GM19328 (cell line): ENCODE results near the gene NPLOC4.

Experiments
- ATAC-seq: cut with Tn5 transposase; IDR thresholded peaks from one replicate; pipeline ENCODE4 v1.9.1; 2021; ENCODE audit warnings: mild to moderate bottlenecking, moderate library complexity; ENCODE audit not compliant: unreplicated experiment

The NPLOC4 gene

DNA sequence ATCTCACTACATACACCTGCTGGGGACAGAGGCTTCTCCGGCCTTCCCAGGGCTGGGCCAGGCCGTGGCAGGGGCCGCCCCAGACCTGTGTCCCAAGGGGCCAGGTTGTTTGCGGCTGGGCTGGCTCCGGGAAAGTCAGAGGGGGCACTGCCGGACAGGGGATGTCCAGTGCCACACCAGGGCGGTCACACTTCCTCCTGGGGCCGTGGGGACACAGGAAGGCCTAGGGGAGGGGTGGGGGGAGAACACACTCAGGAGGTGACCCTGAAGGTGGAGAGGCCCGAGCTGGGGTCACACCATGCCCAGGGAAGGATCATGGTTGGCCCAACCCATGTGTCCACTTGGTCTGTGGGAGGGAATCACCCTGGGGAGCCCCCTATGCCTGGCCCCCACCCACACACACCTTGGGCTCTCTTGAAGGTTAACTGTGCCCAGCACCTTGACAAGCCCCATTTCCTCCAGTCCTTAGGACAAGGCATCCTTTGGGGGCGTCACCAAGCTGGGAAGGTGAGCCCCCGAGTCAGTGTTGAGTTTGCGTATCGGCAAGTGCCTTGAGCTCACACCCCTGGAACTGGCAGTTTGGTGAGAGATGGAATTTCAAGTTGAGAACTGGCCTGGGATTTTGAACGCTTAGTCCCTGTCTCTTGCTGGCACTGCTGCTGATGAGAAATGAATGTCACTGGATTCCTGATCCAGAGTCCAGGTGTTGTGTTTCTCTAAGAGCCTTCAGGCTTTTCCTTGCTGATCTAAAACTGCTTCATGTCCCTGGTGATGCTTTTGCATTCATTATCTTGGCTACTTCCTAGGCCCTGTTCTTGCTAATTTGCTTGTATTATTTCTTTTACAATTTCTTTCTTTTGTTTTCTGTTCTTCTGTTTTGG lies 116.7 kb downstream of the NPLOC4 start:
- ATAC-seq = no peak

- ATAC-seq = no peak
Observed at GRCh38 chr17:81519284-81520020, 117.5 kb downstream of the NPLOC4 start.

DNA sequence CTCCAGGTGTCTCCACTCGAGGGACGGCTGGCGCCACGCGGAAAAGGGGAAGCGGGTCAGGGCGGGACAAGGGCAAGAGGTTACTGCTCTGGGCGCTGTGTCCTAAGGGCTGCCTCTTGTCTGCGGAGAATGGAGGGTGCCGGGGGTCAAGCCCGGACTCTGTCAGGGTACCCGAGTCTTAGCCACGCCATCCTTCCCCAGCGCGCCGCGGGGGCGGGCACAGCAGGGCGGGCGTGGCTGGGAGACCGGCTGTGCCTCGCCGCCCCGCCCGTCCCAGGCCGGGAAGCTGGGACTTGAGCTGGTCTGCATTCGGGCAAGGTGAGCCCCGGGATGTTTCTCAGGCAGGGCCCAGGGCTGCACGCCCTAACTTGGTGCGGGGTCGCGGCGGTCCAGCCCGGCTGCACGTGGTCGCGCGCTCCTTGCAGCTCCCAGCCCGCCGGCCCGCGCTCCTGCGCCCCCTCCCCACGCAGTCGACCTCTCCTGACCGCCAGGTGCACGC lies 118.1 kb downstream of the NPLOC4 start:
- no peak for ATAC-seq

- ATAC-seq = no peak
Observed at GRCh38 chr17:81518113-81518784, 118.7 kb downstream of the NPLOC4 start.

GRCh38 chr17:81517339-81518112 lies 119.4 kb downstream of the NPLOC4 start:
- ATAC-seq = no peak

GRCh38 chr17:81517009-81517338 lies 119.9 kb downstream of the NPLOC4 start:
- no peak for ATAC-seq

DNA sequence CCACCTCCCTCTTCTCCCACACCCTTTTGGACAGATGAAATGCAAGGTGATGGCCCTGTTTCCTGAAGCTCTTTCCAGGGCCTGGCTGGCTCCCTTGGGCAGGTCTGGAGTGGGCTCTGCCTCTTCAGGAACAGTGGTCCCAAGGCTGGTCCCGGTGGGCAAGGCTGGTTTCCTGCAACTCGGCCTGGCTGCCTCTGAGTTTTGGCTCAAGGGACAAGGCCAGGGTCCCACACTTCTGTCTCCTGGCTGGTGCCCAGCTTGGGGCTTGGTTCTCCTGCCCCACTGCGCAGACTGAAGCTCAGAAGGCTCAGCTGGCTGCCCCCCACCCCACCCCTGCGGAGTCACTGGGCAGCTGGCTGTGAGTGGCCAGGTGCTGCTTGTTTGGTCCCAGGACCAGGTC lies 120.5 kb downstream of the NPLOC4 start:
- ATAC-seq = no peak

DNA sequence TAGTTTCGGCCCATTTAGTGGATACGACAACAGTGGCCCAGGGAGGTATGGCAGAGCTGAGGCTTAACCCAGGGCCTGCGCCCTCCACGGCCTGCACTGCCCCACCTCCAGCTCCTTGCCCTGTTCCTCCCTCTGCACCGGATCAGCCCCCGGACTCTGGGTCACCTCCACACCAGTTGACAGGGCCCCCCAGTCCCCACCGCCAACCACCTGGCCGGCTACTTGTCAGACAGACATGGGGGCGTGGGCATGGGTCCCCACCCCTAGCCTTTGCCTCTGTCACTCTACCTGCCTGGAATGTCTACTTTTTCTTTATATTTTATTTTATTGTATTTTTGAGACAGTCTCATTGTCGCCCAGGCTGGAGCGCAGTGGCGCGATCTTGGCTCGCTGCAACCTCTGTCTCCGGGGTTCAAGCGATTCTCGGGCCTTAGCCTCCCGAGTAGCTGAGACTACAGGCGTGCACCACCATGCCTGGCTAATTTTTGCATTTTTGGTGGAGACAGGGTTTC lies 121.3 kb downstream of the NPLOC4 start:
- ATAC-seq = no peak

- no peak for ATAC-seq
Observed at GRCh38 chr17:81514739-81515529, 122.0 kb downstream of the NPLOC4 start.

DNA sequence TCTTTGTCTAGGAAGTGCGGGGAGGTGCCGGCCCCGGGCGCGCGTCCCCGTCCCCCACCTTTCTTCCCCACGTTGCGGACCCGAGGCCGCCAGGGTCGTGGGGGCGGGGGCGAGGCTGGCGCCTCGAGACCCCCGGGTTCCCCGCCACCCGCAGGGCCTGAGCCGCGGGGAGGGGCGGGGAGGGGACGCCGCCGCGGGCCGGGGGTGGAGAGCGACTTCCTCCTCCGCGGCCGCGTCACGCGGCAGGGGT lies 122.5 kb downstream of the NPLOC4 start:
- ATAC-seq = no peak

- no peak for ATAC-seq
Observed at GRCh38 chr17:81513753-81514488, 123.0 kb downstream of the NPLOC4 start.

GRCh38 chr17:81513372-81513752 lies 123.5 kb downstream of the NPLOC4 start:
- no peak for ATAC-seq

DNA sequence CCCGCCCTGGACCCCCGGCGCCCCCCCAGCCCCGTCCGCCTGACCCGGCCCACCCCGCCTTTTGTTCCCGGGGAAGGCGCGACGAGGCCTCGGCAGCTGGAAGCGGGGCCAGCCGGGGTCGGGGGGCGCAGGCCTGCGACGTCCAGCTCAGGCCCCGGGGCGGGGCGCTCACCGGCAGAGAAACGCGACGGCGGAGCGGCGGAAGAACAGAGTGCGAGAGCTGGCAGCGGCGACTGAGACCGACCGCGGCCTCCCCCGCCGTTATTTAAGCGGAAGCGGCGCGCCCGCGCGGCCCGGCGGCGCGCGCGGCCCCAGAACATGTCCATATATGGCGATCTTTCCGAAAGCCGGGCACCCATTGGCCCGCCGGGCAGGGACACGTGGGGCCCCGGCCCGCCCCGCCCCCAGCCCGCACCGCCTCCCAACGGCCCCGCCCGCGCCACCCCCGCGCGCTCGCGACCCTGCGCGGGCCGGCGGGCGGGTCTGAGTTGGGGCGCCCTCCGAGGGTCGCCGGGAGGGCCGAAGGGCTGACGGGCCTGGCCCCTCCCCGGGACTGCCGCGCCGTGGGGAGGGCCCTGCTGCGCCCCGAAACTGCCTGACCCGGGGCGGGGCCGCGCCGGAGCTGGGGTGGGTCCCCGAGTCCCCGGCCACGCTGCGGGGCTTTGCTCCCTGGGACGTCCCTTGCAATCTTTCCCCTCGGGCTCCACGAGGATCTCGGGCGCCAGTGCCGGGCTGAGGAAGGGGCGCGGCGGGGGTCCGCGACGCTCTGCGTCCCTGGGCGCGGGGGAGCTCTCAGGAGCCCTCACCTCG lies 124.1 kb downstream of the NPLOC4 start, which contains the start of gene ACTG1:
TSS of gene ACTG1 (minus strand) at position 238 of the 810 bp plus-strand sequence. CDS start 445 bp downstream, outside the sequence.
- ATAC-seq = peak; percentile 41

DNA sequence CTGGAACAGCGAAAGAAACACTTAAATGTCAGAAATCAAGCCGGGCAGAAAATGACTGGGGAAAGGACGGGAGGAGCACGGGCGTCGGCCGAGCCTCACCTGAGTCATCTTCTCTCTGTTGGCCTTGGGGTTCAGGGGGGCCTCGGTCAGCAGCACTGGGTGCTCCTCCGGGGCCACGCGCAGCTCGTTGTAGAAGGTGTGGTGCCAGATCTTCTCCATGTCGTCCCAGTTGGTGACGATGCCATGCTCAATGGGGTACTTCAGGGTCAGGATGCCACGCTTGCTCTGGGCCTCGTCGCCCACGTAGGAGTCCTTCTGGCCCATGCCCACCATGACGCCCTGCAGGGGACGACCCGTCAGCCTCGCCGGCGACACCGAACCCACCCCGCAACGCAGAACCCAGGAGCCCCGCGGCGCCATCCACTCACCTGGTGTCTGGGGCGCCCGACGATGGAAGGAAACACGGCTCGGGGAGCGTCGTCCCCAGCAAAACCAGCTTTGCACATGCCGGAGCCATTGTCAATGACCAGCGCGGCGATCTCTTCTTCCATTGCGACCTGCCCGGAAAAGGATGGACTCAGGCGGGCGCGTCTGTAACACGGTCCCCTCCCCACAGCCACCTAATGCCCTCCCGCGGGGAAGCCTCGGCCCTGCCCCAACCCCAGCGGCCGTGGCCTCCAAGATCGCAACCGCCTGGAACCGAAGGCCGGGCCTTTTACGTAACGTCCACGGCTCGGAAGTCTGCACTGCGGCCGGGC lies 124.9 kb downstream of the NPLOC4 start:
- ATAC-seq = no peak

- no peak for ATAC-seq
Observed at GRCh38 chr17:81511554-81511803, 125.4 kb downstream of the NPLOC4 start.

DNA sequence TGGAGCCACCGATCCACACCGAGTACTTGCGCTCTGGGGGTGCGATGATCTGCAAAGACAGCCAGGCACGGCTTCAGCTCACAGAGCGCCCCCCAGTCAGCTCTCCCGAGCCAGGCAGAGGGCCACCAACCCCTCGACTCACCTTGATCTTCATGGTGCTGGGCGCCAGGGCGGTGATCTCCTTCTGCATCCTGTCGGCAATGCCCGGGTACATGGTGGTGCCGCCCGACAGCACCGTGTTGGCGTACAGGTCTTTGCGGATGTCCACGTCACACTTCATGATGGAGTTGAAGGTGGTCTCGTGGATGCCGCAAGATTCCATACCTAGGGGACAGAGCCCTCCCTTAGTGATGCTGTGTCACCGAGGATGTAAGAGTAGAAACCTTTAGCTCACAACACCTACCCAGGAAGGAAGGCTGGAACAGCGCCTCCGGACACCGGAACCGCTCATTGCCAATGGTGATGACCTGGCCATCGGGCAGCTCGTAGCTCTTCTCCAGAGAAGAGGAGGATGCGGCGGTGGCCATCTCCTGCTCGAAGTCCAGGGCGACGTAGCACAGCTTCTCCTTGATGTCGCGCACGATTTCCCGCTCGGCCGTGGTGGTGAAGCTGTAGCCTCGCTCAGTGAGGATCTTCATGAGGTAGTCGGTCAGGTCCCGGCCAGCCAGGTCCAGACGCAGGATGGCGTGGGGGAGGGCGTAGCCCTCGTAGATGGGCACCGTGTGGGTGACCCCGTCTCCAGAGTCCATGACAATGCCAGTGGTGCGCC lies 125.9 kb downstream of the NPLOC4 start:
- ATAC-seq = no peak
